Measurements from ENCODE around the gene ADAM10.

GRCh38 chr15:58639992-58640391 lies 109.5 kb downstream of the ADAM10 start:
- TF ChIP-seq CTCF (IDR thresholded peaks at IDR 0.05): no peak
- TF ChIP-seq RAD21 (IDR thresholded peaks at IDR 0.05; ENCODE audit: low read length): no peak
- no peak for TF ChIP-seq USF1 (IDR thresholded peaks at IDR 0.05; ENCODE audit: borderline replicate concordance, low read depth)
- no peak for TF ChIP-seq POLR2AphosphoS5 (IDR thresholded peaks at IDR 0.05; ENCODE audit: low read depth, low read length)
- TF ChIP-seq EP300 (IDR thresholded peaks at IDR 0.05; ENCODE audit: borderline replicate concordance in 1 of 2, low read depth in 1 of 2, low read length in 1 of 2): no peak
- no peak for TF ChIP-seq REST (IDR thresholded peaks at IDR 0.05; ENCODE audit: low read depth, low read length)
- TF ChIP-seq SMC3 (IDR thresholded peaks at IDR 0.05; ENCODE audit: low read depth, low read length): no peak

Data from SK-N-SH (cell line).